Left lung (tissue), 10 donors: ENCODE results near the gene GAS2. TPM values are rescaled to one million over a fixed set of nuclear protein-coding genes. Genes with fewer than 3 reads are reported as not detected.

Experiments used
- ATAC-seq: fragments of 200-7000 bp; cut with Tn5 transposase; one replicate; pipeline ENCODE4 v1.9.1; 2020; ENCODE audit warnings: moderate library complexity
- DNase-seq, 4 donors: peaks; one replicate each; pipeline ENCODE4 v3.0.0-alpha.2; 2013 to 2020
- H3K27ac ChIP-seq, 2 donors: fragments of 200-600 bp; sonication (generic) in 1 of 2; one replicate each; pipeline versions ENCODE4 v1.5.0 to v1.8.0; 2020 to 2021
- H3K27me3 ChIP-seq, 2 donors: fragments of 200-600 bp; sonication (generic) in 1 of 2; one replicate each; pipeline versions ENCODE4 v1.5.0 to v1.8.0; 2020 to 2021
- H3K36me3 ChIP-seq, 2 donors: fragments of 200-600 bp; sonication (generic) in 1 of 2; one replicate each; pipeline versions ENCODE4 v1.5.0 to v1.8.0; 2020 to 2021
- H3K4me1 ChIP-seq, 2 donors: fragments of 200-600 bp; one replicate each; pipeline ENCODE4 v1.8.0; 2021
- H3K4me3 ChIP-seq, 2 donors: fragments of 200-600 bp; sonication (generic) in 1 of 2; one replicate each; pipeline versions ENCODE4 v1.5.0 to v1.8.0; 2020 to 2021; ENCODE audit warnings: mild to moderate bottlenecking in 1 of 2
- H3K9me3 ChIP-seq, 2 donors: fragments of 200-600 bp; sonication (generic) in 1 of 2; one replicate each; pipeline versions ENCODE4 v1.5.0 to v1.8.0; 2020 to 2021
- intact Hi-C, 2 donors: fragments of 100-400 bp; cut with DNase I; formaldehyde crosslinking; loops; one replicate each; pipeline versions ENCODE4 v1.11.2 to v1.14.2; 2022
- polyA plus RNA-seq, 6 donors: library from polyadenylated mRNA; unstranded; fragments of 120-200 nt; gene quantifications; one replicate each; pipeline ENCODE4 v1.2.1, GENCODE V29; 2013; ENCODE audit not compliant: insufficient read length in 6 of 6
- total RNA-seq, 2 donors: library from RNA; stranded (reverse); fragmentation: NEBNext Ultra II Directional; extraction: Animal tissue kit (Norgen Biotek cat#: 25700); gene quantifications; one replicate each; pipeline ENCODE4 v1.2.1, GENCODE V29; 2021
- TF ChIP-seq, protein P1 (sequence below), 2 donors: fragments of 200-600 bp; sonication (generic) in 1 of 2; IDR thresholded peaks; one replicate each; pipeline versions ENCODE4 v1.5.0 to v1.8.0; 2021; ENCODE audit warnings: antibody characterized with exemption in 2 of 2
- donor health status: DM: no; HTN: yes; CAD: no.
- donor health status: DM: no; HTN: no; CAD: no.

The GAS2 gene
- total and polyA plus RNA-seq, 8 donors, result 0.96 to 12.0 (median 9.7) TPM

DNA sequence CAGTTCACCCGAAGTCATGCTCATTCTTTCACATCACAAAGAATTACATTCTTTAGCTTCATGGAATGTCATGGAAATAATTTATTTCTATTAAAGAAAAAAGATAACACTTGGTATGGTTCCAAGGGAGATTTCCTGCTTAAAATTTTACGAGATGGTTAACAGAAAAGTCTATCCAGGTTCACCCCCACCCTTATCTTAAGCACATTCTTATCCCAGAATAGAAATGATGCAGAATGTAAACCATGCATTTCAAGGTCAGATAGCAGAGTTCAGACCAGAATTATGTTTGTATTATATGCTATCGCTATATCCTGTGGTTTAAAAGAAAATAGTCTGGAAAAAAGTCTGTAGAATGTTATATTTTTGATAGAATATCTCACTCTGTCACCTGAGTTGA lies 58.7 kb downstream of the GAS2 start:
- intact Hi-C loops, result no loop called here
- DNase-seq (no peak), ATAC-seq (no peak)
- H3K4me1 ChIP-seq, result no peaks in the 10 kb centered on the region
- H3K36me3 ChIP-seq, result no peaks in the 10 kb centered on the region
- TF ChIP-seq, protein P1, sequence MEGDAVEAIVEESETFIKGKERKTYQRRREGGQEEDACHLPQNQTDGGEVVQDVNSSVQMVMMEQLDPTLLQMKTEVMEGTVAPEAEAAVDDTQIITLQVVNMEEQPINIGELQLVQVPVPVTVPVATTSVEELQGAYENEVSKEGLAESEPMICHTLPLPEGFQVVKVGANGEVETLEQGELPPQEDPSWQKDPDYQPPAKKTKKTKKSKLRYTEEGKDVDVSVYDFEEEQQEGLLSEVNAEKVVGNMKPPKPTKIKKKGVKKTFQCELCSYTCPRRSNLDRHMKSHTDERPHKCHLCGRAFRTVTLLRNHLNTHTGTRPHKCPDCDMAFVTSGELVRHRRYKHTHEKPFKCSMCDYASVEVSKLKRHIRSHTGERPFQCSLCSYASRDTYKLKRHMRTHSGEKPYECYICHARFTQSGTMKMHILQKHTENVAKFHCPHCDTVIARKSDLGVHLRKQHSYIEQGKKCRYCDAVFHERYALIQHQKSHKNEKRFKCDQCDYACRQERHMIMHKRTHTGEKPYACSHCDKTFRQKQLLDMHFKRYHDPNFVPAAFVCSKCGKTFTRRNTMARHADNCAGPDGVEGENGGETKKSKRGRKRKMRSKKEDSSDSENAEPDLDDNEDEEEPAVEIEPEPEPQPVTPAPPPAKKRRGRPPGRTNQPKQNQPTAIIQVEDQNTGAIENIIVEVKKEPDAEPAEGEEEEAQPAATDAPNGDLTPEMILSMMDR (IDR thresholded peaks at IDR 0.05), result no peak
- H3K4me3 ChIP-seq, result no peak overlapping the region
- no peaks in the 10 kb centered on the region for H3K9me3 ChIP-seq
- H3K27ac ChIP-seq, result no peak overlapping the region
- H3K27me3 ChIP-seq, result no peaks in the 10 kb centered on the region

DNA sequence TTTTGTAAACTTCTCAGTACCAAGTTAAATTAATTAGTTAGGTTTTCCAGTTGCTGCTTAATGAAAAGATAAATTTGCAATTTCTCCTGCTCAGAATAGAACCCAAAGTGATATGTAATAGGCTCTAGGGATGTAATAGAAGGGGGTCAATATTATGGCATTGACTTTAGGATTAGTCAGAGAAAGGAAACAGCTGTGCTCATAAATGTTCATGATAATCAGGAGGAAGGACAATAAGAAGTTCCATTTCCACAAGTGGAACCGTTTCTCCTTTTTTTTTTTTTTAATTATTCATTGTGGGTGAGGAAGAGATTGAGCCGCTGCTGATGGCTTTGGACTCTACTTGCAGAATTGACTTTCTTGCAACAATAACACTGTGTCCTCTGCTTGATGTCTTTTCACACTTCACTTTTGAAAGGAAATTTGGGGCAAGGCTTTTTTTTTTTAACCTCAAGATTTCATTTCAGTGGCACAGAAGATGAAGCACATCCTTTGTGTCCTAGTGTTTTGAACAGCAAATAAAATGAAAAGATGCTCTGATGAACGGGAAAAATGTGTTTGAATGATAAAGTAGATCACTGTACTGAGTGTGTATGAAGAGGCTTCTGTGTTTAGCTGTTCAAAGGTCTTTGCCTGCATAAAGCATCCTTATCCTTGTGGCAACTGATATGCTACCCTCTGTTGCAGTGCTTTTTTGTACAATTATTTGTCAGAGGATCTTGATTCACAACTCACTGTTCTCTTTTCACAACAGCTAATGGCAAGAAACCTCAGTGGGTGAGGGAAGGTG lies 62.4 kb downstream of the GAS2 start:
- intact Hi-C loops, result no loop called here
- ATAC-seq, result no peak
- H3K27ac ChIP-seq, result no peak overlapping the region

DNA sequence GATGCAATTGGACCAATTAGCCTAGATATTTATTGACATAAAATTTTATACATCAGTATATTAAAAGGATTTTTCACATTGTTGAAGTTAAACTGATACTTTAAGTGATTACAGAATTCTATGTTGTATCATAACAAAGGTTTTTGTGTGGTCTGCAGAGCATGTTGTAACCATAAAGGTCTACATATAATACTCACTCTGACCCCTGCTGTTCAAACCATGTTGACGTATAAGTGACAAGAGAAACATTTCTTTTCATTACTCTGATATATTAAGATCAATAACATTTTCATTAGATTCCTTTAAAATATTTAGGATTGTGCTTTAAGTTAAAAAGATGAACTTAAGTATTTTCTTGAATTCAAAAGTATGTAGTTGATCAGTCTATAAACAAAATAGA lies 63.9 kb downstream of the GAS2 start:
- H3K36me3 ChIP-seq, result no peaks in the 10 kb centered on the region
- no peaks in the 10 kb centered on the region for H3K9me3 ChIP-seq
- no peak overlapping the region for H3K27ac ChIP-seq
- ATAC-seq (no peak), DNase-seq (peak in 1 of 4 donors; percentile 16)
- TF ChIP-seq, protein P1 (IDR thresholded peaks at IDR 0.05), result no peak
- H3K4me1 ChIP-seq, result no peaks in the 10 kb centered on the region
- no peak overlapping the region for H3K4me3 ChIP-seq
- no peaks in the 10 kb centered on the region for H3K27me3 ChIP-seq
- intact Hi-C loops, result no loop called here

More for the DNA sequence above, 62.4 kb downstream of the GAS2 start:
- DNase-seq, result no peak
- H3K4me1 ChIP-seq, result no peaks in the 10 kb centered on the region
- H3K9me3 ChIP-seq, result no peaks in the 10 kb centered on the region
- H3K36me3 ChIP-seq, result no peaks in the 10 kb centered on the region
- TF ChIP-seq, protein P1 (IDR thresholded peaks at IDR 0.05), result no peak
- H3K27me3 ChIP-seq, result no peaks in the 10 kb centered on the region
- no peak overlapping the region for H3K4me3 ChIP-seq

DNA sequence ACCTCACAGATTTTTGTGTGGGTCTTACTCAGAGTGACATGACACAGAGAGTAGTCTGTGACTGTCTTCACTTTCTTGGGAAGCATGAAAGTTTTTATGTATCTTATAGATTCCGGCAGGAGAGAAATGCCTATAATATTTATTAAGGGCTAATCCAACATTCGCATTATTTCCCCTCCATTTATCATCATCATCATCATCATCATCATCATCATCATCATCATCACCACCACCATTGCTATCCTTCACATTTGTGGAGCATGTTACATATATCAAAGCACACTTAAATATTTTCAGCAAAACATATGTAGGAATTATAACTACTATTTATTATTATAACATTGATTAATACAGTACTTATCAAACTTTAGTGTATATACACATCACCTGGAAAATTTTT lies 66.2 kb downstream of the GAS2 start:
- Histone ChIP-seq H3K27ac (no peak overlapping the region), H3K27me3 (no peaks in the 10 kb centered on the region), H3K4me1 (no peaks in the 10 kb centered on the region), H3K9me3 (no peaks in the 10 kb centered on the region), H3K4me3 (no peak overlapping the region), H3K36me3 (no peaks in the 10 kb centered on the region)
- DNase-seq (no peak), ATAC-seq (no peak)
- intact Hi-C loops, result no loop called here
- TF ChIP-seq, protein P1 (IDR thresholded peaks at IDR 0.05), result no peak

DNA sequence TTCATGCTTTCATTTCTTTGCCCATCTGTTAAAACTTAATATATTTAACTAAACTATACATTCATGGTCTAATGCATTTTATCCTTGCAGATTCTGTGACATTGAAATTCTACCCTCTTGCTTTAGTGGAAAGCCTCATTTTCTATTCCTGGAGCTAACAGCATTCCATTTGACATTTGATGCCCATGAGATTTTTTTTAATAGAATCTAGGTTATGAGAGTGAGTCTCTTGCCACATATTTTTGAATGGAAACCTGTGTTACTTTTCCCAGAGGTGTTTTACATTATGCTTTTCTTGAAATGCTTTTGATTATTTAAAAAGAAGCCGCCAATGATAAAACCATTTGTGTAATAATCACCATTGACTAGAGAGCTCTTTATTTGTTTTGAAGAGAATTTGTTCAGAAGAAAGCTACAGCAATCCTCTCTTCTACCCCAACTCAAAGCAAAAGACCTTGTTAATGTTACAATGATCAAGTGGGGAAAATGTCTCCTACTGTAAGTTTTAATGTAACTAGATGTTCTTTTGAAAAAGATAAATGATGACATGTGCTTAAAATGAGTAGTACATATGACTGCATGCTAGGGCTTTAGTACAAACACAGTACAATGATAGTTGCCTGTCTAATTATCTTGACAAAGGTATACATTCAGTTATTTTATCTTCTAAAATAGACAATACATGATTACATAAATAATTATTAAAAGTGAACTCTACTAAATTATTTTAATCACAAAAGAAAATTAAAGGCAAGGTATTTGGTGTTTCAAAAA lies 67.3 kb downstream of the GAS2 start:
- intact Hi-C loops, result no loop called here
- H3K36me3 ChIP-seq, result no peaks in the 10 kb centered on the region
- DNase-seq (no peak), ATAC-seq (no peak)
- H3K27me3 ChIP-seq, result no peaks in the 10 kb centered on the region
- no peak overlapping the region for H3K27ac ChIP-seq
- H3K4me1 ChIP-seq, result no peaks in the 10 kb centered on the region
- no peak overlapping the region for H3K4me3 ChIP-seq
- no peaks in the 10 kb centered on the region for H3K9me3 ChIP-seq
- TF ChIP-seq, protein P1 (IDR thresholded peaks at IDR 0.05), result no peak
